Psoas muscle (tissue), 8 donors: ENCODE measurements around the gene NDP. TPM values are rescaled to one million over a fixed set of nuclear protein-coding genes. Genes with fewer than 3 reads are reported as not detected.

ENCODE experiments used
- ATAC-seq, 4 donors: fragments of 200-7000 bp; cut with Tn5 transposase; one replicate each; pipeline ENCODE4 v1.9.1; 2020; ENCODE audit warnings: moderate library complexity in 3 of 4, mild to moderate bottlenecking in 2 of 4
- DNase-seq, 2 donors: peaks; one replicate each; pipeline ENCODE4 v3.0.0-alpha.2; 2020
- H3K27ac ChIP-seq: fragments of 200-600 bp; one replicate; pipeline ENCODE4 v1.8.0; 2022
- H3K27me3 ChIP-seq, 3 donors: fragments of 200-600 bp in 1 of 3; one replicate each; pipeline versions ENCODE4 v1.6.1 to v1.8.0; 2013 to 2022; ENCODE audit warnings: low read length in 2 of 3, mild to moderate bottlenecking in 2 of 3, moderate library complexity in 1 of 3; ENCODE audit not compliant: insufficient read depth in 3 of 3
- H3K36me3 ChIP-seq, 2 donors: fragments of 200-600 bp in 1 of 2; one replicate each; pipeline versions ENCODE4 v1.6.1 to v1.8.0; 2013 to 2022; ENCODE audit warnings: low read depth in 1 of 2, mild to moderate bottlenecking in 1 of 2, moderate library complexity in 1 of 2; ENCODE audit not compliant: insufficient read depth in 1 of 2
- H3K4me1 ChIP-seq: fragments of 200-600 bp; one replicate; pipeline ENCODE4 v1.8.0; 2022
- H3K4me3 ChIP-seq: fragments of 200-600 bp; one replicate; pipeline ENCODE4 v1.8.0; 2022; ENCODE audit warnings: mild to moderate bottlenecking
- H3K9me3 ChIP-seq: fragments of 200-600 bp; one replicate; pipeline ENCODE4 v1.8.0; 2022
- WGBS, 3 donors: extraction: QIAGEN DNeasy Blood & Tissue Kit; methylation state at CpG; one replicate each; pipeline versions ENCODE4 v1.1.6 to v1.1.7; 2013; 5-methylcytosine and 5-hydroxymethylcytosine counted together
- intact Hi-C, 2 donors: fragments of 100-400 bp; cut with DNase I; formaldehyde crosslinking; loops; one replicate each; pipeline versions ENCODE4 v1.11.0 to v1.14.2; 2022
- polyA plus RNA-seq, 3 donors: library from polyadenylated mRNA; stranded (reverse); fragments of 200-250 nt; gene quantifications; one replicate each; pipeline ENCODE4 v1.2.3, GENCODE V29; 2013
- total RNA-seq, 4 donors: library from RNA; stranded (reverse); fragmentation: NEBNext Ultra II Directional in 2 of 4; extraction: Animal tissue kit (Norgen Biotek cat#: 25700) in 2 of 4; gene quantifications; one replicate each; pipeline versions ENCODE4 v1.2.1 to v1.2.4, GENCODE V29; 2021 to 2023
- TF ChIP-seq, protein P1 (sequence below): fragments of 200-600 bp; IDR thresholded peaks from one replicate; pipeline ENCODE4 v1.8.0; 2022; ENCODE audit warnings: antibody characterized with exemption
- donor health status: healthy with polysubstance abuse.
- donor health status: DM: no; HTN: no; CAD: no; lungs with moderate emphysema.
- donor health status: Bipolar disorder and iron deficiency.
- donor health status: healthy.
- donor health status: DM: yes; HTN: yes; CAD: no.
- donor health status: DM: no; HTN: no; CAD: no.
- donor health status: DM: no; HTN: no; CAD: no.
- donor health status: DM: yes; HTN: yes; CAD: no.

Gene NDP
- total and polyA plus RNA-seq, 7 donors = 0.01 to 0.21 TPM; not detected in 5

DNA sequence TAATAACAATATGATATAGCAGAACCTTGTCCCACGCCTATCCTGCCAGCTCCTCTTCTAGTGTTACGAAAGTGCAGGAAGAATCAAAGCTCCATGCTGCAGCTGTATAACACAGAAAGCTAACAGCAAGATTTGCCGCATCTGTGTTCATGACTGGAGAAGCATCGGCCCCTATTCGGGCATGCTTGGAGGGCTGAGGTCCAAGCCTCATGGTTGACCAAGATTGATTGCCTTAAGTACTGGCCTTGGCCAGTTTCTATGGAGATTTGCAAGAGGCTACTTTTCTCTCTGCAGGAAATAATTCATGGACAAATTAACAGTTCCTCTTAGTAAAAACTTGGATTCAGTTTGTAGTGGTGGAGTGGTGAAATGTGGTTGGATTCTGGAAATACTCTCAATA lies 12.9 kb upstream of the NDP start:
- no peak overlapping the region for H3K27ac ChIP-seq
- H3K36me3 ChIP-seq = no peaks in the 10 kb centered on the region
- no peak overlapping the region for H3K4me3 ChIP-seq
- no peaks in the 10 kb centered on the region for H3K27me3 ChIP-seq
- ATAC-seq (no peak), DNase-seq (no peak)
- TF ChIP-seq, protein P1, sequence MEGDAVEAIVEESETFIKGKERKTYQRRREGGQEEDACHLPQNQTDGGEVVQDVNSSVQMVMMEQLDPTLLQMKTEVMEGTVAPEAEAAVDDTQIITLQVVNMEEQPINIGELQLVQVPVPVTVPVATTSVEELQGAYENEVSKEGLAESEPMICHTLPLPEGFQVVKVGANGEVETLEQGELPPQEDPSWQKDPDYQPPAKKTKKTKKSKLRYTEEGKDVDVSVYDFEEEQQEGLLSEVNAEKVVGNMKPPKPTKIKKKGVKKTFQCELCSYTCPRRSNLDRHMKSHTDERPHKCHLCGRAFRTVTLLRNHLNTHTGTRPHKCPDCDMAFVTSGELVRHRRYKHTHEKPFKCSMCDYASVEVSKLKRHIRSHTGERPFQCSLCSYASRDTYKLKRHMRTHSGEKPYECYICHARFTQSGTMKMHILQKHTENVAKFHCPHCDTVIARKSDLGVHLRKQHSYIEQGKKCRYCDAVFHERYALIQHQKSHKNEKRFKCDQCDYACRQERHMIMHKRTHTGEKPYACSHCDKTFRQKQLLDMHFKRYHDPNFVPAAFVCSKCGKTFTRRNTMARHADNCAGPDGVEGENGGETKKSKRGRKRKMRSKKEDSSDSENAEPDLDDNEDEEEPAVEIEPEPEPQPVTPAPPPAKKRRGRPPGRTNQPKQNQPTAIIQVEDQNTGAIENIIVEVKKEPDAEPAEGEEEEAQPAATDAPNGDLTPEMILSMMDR = no peak
- WGBS, 3 donors = 69 to 76% (median 74%) methylated on average over 5 of the region's 5 CpGs
- H3K9me3 ChIP-seq = no peaks in the 10 kb centered on the region
- intact Hi-C loops = no loop called here
- H3K4me1 ChIP-seq = no peaks in the 10 kb centered on the region

DNA sequence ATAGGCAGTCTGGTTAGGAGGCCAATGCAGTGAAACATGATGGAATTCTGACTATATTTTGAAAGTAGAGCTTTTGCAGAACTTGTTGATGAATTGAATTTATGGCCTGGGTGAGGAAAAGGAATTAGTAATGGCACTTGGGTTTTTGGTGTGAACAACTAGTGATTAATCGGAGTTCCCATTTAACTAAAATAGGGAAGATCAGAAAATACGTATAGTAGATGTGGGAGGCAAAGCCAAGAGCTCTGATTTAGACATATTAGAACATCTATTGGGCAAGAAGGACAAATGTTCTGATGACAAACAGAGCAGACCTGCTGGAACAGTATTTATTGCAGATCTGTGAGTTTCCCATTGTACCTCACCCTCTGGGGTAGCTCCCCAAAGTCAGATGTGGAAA lies 12.3 kb upstream of the NDP start:
- DNase-seq (no peak), ATAC-seq (no peak)
- no peaks in the 10 kb centered on the region for H3K36me3 ChIP-seq
- intact Hi-C loops = no loop called here
- TF ChIP-seq, protein P1 = no peak
- no peaks in the 10 kb centered on the region for H3K4me1 ChIP-seq
- H3K9me3 ChIP-seq = no peaks in the 10 kb centered on the region
- H3K4me3 ChIP-seq = no peak overlapping the region
- WGBS, 3 donors = 81 to 96% (median 94%) methylated on average over 2 of the region's 2 CpGs
- no peaks in the 10 kb centered on the region for H3K27me3 ChIP-seq
- no peak overlapping the region for H3K27ac ChIP-seq

DNA sequence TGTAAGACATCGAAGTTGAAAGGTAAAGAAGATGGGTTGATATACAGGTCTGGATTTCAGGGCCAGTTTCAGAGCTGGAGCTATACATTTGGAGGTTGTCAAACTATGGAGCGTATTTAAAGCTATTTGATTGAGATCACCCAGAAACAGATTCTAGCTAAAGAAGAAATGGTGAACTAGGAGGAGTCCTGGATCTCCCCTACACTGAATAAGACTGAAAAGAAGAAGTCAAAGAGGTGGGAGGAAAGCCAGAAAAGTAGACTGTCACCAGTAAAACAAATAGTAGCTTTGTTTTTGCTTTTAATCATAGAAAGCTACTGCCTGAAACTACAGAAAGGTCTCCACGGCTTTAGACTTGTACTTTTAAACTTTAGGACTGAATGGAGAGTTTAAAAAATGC lies 5.0 kb upstream of the NDP start:
- Histone ChIP-seq H3K4me1 (no peaks in the 10 kb centered on the region), H3K9me3 (no peaks in the 10 kb centered on the region), H3K36me3 (no peaks in the 10 kb centered on the region), H3K4me3 (no peak overlapping the region), H3K27me3 (peaks cover 0 to 29% (median 0%) of the 10 kb centered on the region in 3 donors), H3K27ac (no peak overlapping the region)
- DNase-seq (no peak), ATAC-seq (no peak)
- intact Hi-C loops = no loop called here
- TF ChIP-seq, protein P1 = no peak
- 73 to 89% (median 87%) methylated on average over 3 of the region's 3 CpGs for WGBS, 3 donors

DNA sequence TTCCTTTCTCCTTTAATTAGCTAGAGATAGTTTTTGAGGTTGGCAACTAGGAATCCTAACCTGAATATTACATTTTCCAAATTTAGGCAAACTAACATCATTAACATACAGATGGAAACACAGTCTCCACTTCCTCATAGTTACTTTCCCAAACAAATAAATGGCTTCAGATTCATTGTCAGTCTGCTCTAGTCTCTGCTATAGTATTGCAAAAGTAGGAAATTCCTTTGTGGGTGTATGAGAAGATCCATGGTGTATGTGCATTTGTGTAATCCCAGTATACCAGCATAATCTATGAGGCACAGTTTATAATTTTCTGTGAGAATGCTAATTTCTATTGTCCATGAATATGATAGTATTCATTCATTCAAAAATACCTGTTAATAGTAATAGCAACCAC lies 3.0 kb upstream of the NDP start:
- Histone ChIP-seq H3K9me3 (no peaks in the 10 kb centered on the region), H3K36me3 (no peaks in the 10 kb centered on the region), H3K4me1 (no peaks in the 10 kb centered on the region), H3K4me3 (no peak overlapping the region), H3K27me3 (peaks cover 0 to 48% (median 0%) of the 10 kb centered on the region in 3 donors), H3K27ac (no peak overlapping the region)
- no peak for ATAC-seq
- intact Hi-C loops = no loop called here
- DNase-seq = no peak
- TF ChIP-seq, protein P1 = no peak

DNA sequence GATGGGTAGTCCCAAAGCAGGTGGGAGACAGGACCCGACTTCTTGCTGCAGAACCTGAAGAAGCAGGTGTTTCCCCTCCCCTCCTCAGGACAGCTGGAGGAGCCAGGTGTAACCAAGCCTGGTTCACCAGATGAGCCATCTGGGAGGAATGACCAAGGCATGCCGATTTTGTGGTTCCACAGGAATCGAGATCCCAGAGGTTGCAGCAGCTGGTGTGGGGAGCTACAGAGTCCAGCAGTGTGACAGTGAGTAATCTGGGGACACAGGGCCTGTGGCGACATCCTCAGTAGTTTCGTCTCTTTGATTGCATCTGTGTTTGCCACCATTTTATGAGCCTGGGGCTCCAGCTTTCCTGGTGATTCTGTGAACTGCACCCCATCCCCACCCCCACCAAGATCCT lies 2.6 kb upstream of the NDP start:
- H3K9me3 ChIP-seq = no peaks in the 10 kb centered on the region
- no peaks in the 10 kb centered on the region for H3K4me1 ChIP-seq
- no peak overlapping the region for H3K27ac ChIP-seq
- H3K36me3 ChIP-seq = no peaks in the 10 kb centered on the region
- ATAC-seq (no peak), DNase-seq (no peak)
- 46 to 75% (median 62%) methylated on average over 5 of the region's 5 CpGs for WGBS, 3 donors
- H3K4me3 ChIP-seq = no peak overlapping the region
- H3K27me3 ChIP-seq = peaks cover 0 to 52% (median 0%) of the 10 kb centered on the region in 3 donors
- intact Hi-C loops = no loop called here
- TF ChIP-seq, protein P1 = no peak
